Esophagus muscularis mucosa (tissue), 4 donors: Measurements from ENCODE around the gene ACCS. TPM values are rescaled to one million over a fixed set of nuclear protein-coding genes. Genes with fewer than 3 reads are reported as not detected.

Experiments used
- DNase-seq: peaks from one replicate; pipeline ENCODE4 v3.0.0-alpha.2; 2017; ENCODE audit errors: extremely low spot score
- H3K27ac ChIP-seq, 4 donors: fragments of 200-600 bp; sonication (generic); replicated peaks in 1 of 4; 1 replicate in 3 of 4; 2 replicates in 1 of 4; pipeline ENCODE4 v1.5.1; 2016 to 2019; ENCODE audit warnings: mild to moderate bottlenecking in 1 of 4
- H3K27me3 ChIP-seq, 4 donors: fragments of 200-600 bp; sonication (generic); one replicate each; pipeline versions ENCODE4 v1.5.1 to v1.6.0; 2016 to 2019
- H3K36me3 ChIP-seq, 4 donors: fragments of 200-600 bp; sonication (generic); one replicate each; pipeline ENCODE4 v1.5.1; 2016 to 2019
- H3K4me1 ChIP-seq, 4 donors: fragments of 200-600 bp; sonication (generic); one replicate each; pipeline ENCODE4 v1.5.1; 2016 to 2019
- H3K4me3 ChIP-seq, 4 donors: fragments of 200-600 bp; sonication (generic); 1 replicate in 2 of 4; 2 replicates in 2 of 4; pipeline ENCODE4 v1.5.1; 2016 to 2019; ENCODE audit warnings: mild to moderate bottlenecking in 4 of 4, moderate library complexity in 1 of 4
- H3K9me3 ChIP-seq, 4 donors: fragments of 200-600 bp; sonication (generic); 1 replicate in 3 of 4; 2 replicates in 1 of 4; pipeline ENCODE4 v1.5.1; 2016 to 2019
- EP300 ChIP-seq: sonication (generic); formaldehyde crosslinking; IDR thresholded peaks from one replicate; pipeline ENCODE4 v1.6.1; 2017; ENCODE audit warnings: antibody characterized with exemption
- POLR2A ChIP-seq: fragments of 450-650 bp; IDR thresholded peaks from one replicate; pipeline ENCODE4 v1.6.1; 2017; ENCODE audit warnings: antibody characterized with exemption, moderate library complexity, mild to moderate bottlenecking, low read depth
- POLR2AphosphoS5 ChIP-seq, 2 donors: sonication (generic); formaldehyde crosslinking; IDR thresholded peaks; one replicate each; pipeline ENCODE4 v1.6.1; 2017; ENCODE audit warnings: antibody characterized with exemption in 2 of 2
- WGBS: methylation state at CpG from one replicate; pipeline ENCODE4 v1.1.5; 2018; 5-methylcytosine and 5-hydroxymethylcytosine counted together
- intact Hi-C: fragments of 100-400 bp; cut with DNase I; formaldehyde crosslinking; loops from one replicate; pipeline ENCODE4 v1.15.1; 2023
- total RNA-seq, 4 donors: library from RNA; depleted of rRNA; stranded (reverse); fragments of >200 nt; gene quantifications; one replicate each; pipeline versions ENCODE4 v1.1.0 to v1.2.1, GENCODE V29; 2016
- TF ChIP-seq, protein P1 (sequence below), 3 experiments: fragments of 200-600 bp in 2 of 3; fragments of 450-650 bp in 1 of 3; sonication (generic) in 2 of 3; IDR thresholded peaks; one replicate each; pipeline ENCODE4 v1.5.1; 2017 to 2019; ENCODE audit warnings: antibody characterized with exemption in 3 of 3, mild to moderate bottlenecking in 2 of 3, moderate library complexity in 1 of 3

Gene ACCS
- total RNA-seq, 4 donors from 2014 or later = 8.0 to 19.1 (median 13.5) TPM

DNA sequence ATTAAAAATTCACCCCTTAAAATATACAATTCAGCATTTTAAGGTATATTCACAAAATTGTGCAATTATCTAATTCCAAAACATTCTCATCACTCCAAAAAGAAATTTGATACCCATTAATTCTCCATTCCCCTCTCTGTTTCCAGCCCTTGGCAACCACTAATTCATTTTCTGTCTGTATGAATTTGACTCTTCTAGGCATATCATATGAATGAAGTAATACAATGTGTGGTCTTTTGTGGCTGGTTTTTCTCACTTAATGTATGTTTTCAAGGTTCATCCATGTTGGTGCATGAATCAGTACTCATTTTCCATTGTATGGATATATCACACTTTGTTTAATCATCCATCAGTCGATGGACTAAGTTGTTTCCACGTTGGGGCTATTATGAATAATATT, 47.2 kb upstream of the ACCS start:
- 60% methylated on average over 2 of the region's 2 CpGs for WGBS
- Histone ChIP-seq H3K27me3 (no peaks in the 10 kb centered on the region), H3K9me3 (no peaks in the 10 kb centered on the region), H3K36me3 (no peaks in the 10 kb centered on the region), H3K4me3 (no peak overlapping the region), H3K4me1 (peaks cover 17 to 32% (median 29%) of the 10 kb centered on the region in 4 donors), H3K27ac (no peak overlapping the region)
- no peak for TF ChIP-seq EP300
- TF ChIP-seq, protein P1, sequence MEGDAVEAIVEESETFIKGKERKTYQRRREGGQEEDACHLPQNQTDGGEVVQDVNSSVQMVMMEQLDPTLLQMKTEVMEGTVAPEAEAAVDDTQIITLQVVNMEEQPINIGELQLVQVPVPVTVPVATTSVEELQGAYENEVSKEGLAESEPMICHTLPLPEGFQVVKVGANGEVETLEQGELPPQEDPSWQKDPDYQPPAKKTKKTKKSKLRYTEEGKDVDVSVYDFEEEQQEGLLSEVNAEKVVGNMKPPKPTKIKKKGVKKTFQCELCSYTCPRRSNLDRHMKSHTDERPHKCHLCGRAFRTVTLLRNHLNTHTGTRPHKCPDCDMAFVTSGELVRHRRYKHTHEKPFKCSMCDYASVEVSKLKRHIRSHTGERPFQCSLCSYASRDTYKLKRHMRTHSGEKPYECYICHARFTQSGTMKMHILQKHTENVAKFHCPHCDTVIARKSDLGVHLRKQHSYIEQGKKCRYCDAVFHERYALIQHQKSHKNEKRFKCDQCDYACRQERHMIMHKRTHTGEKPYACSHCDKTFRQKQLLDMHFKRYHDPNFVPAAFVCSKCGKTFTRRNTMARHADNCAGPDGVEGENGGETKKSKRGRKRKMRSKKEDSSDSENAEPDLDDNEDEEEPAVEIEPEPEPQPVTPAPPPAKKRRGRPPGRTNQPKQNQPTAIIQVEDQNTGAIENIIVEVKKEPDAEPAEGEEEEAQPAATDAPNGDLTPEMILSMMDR (IDR thresholded peaks at IDR 0.05) = no peak
- no peak for TF ChIP-seq POLR2AphosphoS5 (IDR thresholded peaks at IDR 0.05)
- TF ChIP-seq POLR2A = no peak
- intact Hi-C loops = no loop called here
- DNase-seq = no peak

DNA sequence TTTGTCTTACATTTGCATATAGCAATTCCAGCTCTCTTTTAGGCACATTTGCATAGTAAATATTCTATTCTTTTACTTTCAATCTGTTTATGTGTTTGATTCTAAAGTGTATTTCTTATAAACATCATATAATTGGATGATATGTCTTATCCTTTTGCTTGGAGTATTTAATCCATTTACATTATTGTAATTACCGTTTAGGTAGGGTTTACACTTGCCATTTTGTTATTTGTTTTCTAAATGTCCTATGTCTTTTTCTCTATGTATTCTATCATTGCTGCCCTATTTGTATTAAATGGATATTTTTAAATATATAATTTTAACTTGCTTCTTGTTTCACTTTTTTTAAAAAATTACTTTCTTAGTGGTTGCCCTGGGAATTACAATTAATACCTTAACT, 41.1 kb upstream of the ACCS start:
- 95% methylated on average over 1 of the region's 1 CpG for WGBS

DNA sequence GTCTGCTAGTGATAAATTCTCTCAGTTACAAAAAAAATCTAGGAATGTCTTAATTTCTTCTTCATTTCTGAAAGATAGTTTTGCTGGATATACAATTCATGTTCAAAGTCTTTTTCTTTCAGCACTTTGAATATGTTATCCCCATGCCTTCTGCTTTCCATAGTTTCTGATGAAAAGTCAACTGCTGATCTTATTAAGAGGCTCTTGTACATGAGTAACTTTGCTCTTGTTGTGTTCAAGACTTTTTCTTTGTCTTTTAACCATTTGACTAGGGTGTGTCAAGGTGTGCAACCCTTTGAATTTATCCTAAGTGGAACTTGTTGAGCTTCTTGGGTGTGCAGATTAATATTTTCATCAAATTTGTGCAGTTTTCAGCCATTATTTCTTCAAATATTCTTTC, 40.3 kb upstream of the ACCS start:
- no peaks in the 10 kb centered on the region for H3K9me3 ChIP-seq
- H3K4me3 ChIP-seq = no peak overlapping the region
- intact Hi-C loops = no loop called here
- TF ChIP-seq POLR2A (no peak), EP300 (no peak), POLR2AphosphoS5 (IDR thresholded peaks at IDR 0.05) (no peak)
- TF ChIP-seq, protein P1 (IDR thresholded peaks at IDR 0.05) = no peak
- H3K27ac ChIP-seq = no peak overlapping the region
- no peak for DNase-seq
- no peaks in the 10 kb centered on the region for H3K27me3 ChIP-seq
- no peaks in the 10 kb centered on the region for H3K36me3 ChIP-seq
- peaks cover 7 to 8% (median 8%) of the 10 kb centered on the region in 4 donors for H3K4me1 ChIP-seq

More for the DNA sequence above, 41.1 kb upstream of the ACCS start:
- Histone ChIP-seq H3K4me3 (no peak overlapping the region), H3K27ac (no peak overlapping the region), H3K4me1 (peaks cover 0 to under 1% (median under 1%) of the 10 kb centered on the region in 4 donors), H3K27me3 (no peaks in the 10 kb centered on the region), H3K9me3 (no peaks in the 10 kb centered on the region), H3K36me3 (no peaks in the 10 kb centered on the region)
- no peak for DNase-seq
- intact Hi-C loops = no loop called here
- TF ChIP-seq, protein P1 (IDR thresholded peaks at IDR 0.05) = peak in 1 of 3 experiments; percentile 10
- no peak for TF ChIP-seq POLR2AphosphoS5 (IDR thresholded peaks at IDR 0.05)
- TF ChIP-seq EP300 = no peak

DNA sequence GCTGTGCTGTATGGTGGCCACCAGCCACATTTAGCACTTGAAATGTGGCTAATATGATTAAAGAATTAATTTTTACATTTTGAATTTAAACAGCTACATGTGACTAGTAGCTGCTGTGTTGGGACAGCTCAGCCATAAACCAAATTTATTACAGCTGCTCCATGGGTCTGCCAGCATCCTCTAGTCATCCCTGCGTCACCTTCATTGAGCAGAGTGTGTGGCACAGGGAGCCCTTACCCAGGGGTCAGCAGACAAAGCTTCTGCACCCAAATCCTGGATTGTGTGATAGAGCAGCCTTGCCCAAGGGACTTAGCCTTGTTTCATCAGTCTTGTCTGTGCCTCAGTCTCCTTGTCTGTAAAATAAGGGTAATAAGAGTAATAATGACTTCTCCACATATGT, 37.7 kb upstream of the ACCS start:
- TF ChIP-seq EP300 (no peak), POLR2A (no peak), POLR2AphosphoS5 (IDR thresholded peaks at IDR 0.05) (no peak)
- TF ChIP-seq, protein P1 (IDR thresholded peaks at IDR 0.05) = no peak
- intact Hi-C loops = no loop called here
- DNase-seq = peak; percentile 37

DNA sequence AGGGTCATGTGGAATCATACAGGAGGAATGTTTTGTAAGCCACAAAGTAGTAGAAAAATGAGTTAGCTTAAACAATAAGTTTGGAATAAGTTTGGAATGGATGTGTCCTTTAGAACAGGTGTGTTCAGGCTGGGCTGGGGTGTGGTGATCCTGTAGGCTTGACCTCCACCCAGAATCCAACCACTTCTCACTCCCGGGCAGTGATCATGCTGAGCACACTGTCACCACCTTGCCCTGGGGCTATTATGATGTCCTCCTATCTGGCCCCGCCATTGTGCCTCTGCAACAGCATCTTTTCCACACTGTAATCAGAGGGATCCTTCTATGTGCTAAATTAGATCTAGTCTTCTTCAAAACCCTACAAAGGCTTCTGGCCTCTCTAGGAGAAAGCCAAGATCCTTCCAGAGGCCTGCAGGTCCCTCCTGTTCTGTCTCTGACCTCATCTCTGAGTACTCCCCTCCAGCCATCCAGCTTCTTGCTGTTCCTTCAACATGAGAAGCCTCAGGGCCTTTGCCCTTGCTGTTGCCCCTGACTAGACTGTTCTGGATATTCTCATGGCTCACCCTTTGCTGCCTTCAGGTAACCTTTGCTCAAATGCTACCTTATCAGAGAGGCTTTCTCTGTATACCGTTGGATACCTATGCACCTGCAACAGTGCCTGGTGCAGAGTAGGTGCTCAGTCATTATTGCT, 37.1 kb upstream of the ACCS start:
- Histone ChIP-seq H3K9me3 (no peaks in the 10 kb centered on the region), H3K27ac (no peak overlapping the region), H3K27me3 (no peaks in the 10 kb centered on the region), H3K36me3 (no peaks in the 10 kb centered on the region), H3K4me1 (peaks cover 27 to 38% (median 35%) of the 10 kb centered on the region in 4 donors), H3K4me3 (no peak overlapping the region)
- peak; percentile 89 for DNase-seq
- intact Hi-C loops = no loop called here
- TF ChIP-seq POLR2A = no peak
- no peak for TF ChIP-seq POLR2AphosphoS5 (IDR thresholded peaks at IDR 0.05)
- no peak for TF ChIP-seq EP300
- TF ChIP-seq, protein P1 (IDR thresholded peaks at IDR 0.05) = no peak
- 93% methylated on average over 3 of the region's 3 CpGs for WGBS

More for the DNA sequence above, 37.7 kb upstream of the ACCS start:
- Histone ChIP-seq H3K4me1 (peaks cover 27 to 33% (median 32%) of the 10 kb centered on the region in 4 donors), H3K36me3 (no peaks in the 10 kb centered on the region), H3K27me3 (no peaks in the 10 kb centered on the region), H3K27ac (no peak overlapping the region), H3K9me3 (no peaks in the 10 kb centered on the region), H3K4me3 (no peak overlapping the region)
- 100% methylated on average over 1 of the region's 1 CpG for WGBS
